Trophoblast cell (in vitro differentiated cells and primary cell): ENCODE measurements around the gene LMAN1L.

Source experiments
- DNase-seq, 2 donors: peaks; one replicate each; pipeline ENCODE4 v3.0.0-alpha.2; 2016
- H2AFZ ChIP-seq: 2 replicates; pipeline ENCODE4 v1.6.1; 2013; ENCODE audit warnings: low read length, moderate library complexity, mild to moderate bottlenecking; ENCODE audit not compliant: insufficient read depth, poor library complexity
- H2AK5ac ChIP-seq: 2 replicates; pipeline ENCODE4 v1.6.1; 2013; ENCODE audit warnings: mild to moderate bottlenecking, low read length
- H2BK120ac ChIP-seq: 2 replicates; pipeline ENCODE4 v1.6.1; 2013; ENCODE audit warnings: low read length, mild to moderate bottlenecking, moderate library complexity; ENCODE audit not compliant: insufficient read depth, poor library complexity
- H2BK12ac ChIP-seq: 2 replicates; pipeline ENCODE4 v1.6.1; 2013; ENCODE audit warnings: mild to moderate bottlenecking, low read length, moderate library complexity
- H2BK5ac ChIP-seq: 2 replicates; pipeline ENCODE4 v1.6.1; 2013; ENCODE audit warnings: low read length, low read depth, moderate library complexity, mild to moderate bottlenecking; ENCODE audit not compliant: poor library complexity
- H3K14ac ChIP-seq: 2 replicates; pipeline ENCODE4 v1.6.1; 2013; ENCODE audit warnings: mild to moderate bottlenecking, low read length
- H3K18ac ChIP-seq: 2 replicates; pipeline ENCODE4 v1.6.1; 2013; ENCODE audit warnings: mild to moderate bottlenecking, low read length
- H3K23ac ChIP-seq: 2 replicates; pipeline ENCODE4 v1.6.1; 2013; ENCODE audit warnings: low read length
- H3K27ac ChIP-seq: 2 replicates; pipeline ENCODE4 v1.5.1; 2013; ENCODE audit warnings: low read depth, mild to moderate bottlenecking, inconsistent platforms, low read length, moderate library complexity
- H3K27me3 ChIP-seq: 2 replicates; pipeline ENCODE4 v1.6.1; 2013; ENCODE audit warnings: inconsistent platforms, mild to moderate bottlenecking, low read length, moderate library complexity; ENCODE audit not compliant: insufficient read depth
- H3K36me3 ChIP-seq, 2 experiments: 1 replicate in 1 of 2; 2 replicates in 1 of 2; pipeline ENCODE4 v1.6.1; 2013; ENCODE audit warnings: low read length in 2 of 2, mild to moderate bottlenecking in 2 of 2, moderate library complexity in 1 of 2; ENCODE audit not compliant: insufficient read depth in 2 of 2, control insufficient read depth in 1 of 2
- H3K4ac ChIP-seq: 2 replicates; pipeline ENCODE4 v1.6.1; 2013; ENCODE audit warnings: low read depth, mild to moderate bottlenecking, low read length, moderate library complexity
- H3K4me1 ChIP-seq, 2 experiments: 1 replicate in 1 of 2; 2 replicates in 1 of 2; pipeline ENCODE4 v1.6.1; 2013; ENCODE audit warnings: low read length in 2 of 2, mild to moderate bottlenecking in 2 of 2, moderate library complexity in 1 of 2; ENCODE audit not compliant: insufficient read depth in 2 of 2, control insufficient read depth in 1 of 2
- H3K4me2 ChIP-seq: 2 replicates; pipeline ENCODE4 v1.6.1; 2013; ENCODE audit warnings: inconsistent platforms, mild to moderate bottlenecking, low read length, moderate library complexity
- H3K4me3 ChIP-seq: 2 replicates; pipeline ENCODE4 v1.5.1; 2013; ENCODE audit warnings: mild to moderate bottlenecking, low read depth, low read length, inconsistent platforms
- H3K79me1 ChIP-seq: one replicate; pipeline ENCODE4 v1.6.1; 2013; ENCODE audit warnings: low read length
- H3K79me2 ChIP-seq: 2 replicates; pipeline ENCODE4 v1.6.1; 2013; ENCODE audit warnings: low read length, mild to moderate bottlenecking; ENCODE audit not compliant: control insufficient read depth, insufficient read depth, poor library complexity
- H3K9ac ChIP-seq: 2 replicates; pipeline ENCODE4 v1.6.1; 2013; ENCODE audit warnings: mild to moderate bottlenecking, low read length
- H3K9me3 ChIP-seq: 2 replicates; pipeline ENCODE4 v1.6.1; 2013; ENCODE audit warnings: low read depth, mild to moderate bottlenecking, control low read depth, inconsistent platforms, low read length; ENCODE audit not compliant: insufficient read depth
- H4K12ac ChIP-seq: 2 replicates; pipeline ENCODE4 v1.6.1; 2013; ENCODE audit warnings: low read depth, mild to moderate bottlenecking, low read length, moderate library complexity
- H4K8ac ChIP-seq: 2 replicates; pipeline ENCODE4 v1.6.1; 2013; ENCODE audit warnings: low read depth, mild to moderate bottlenecking, low read length, moderate library complexity
- H4K91ac ChIP-seq: one replicate; pipeline ENCODE4 v1.6.1; 2013; ENCODE audit warnings: low read depth, mild to moderate bottlenecking, low read length, moderate library complexity
- WGBS: extraction: QIAGEN DNeasy Blood & Tissue Kit; methylation state at CpG from one replicate; pipeline ENCODE4 v1.1.7; 2013; ENCODE audit warnings: missing lambda C conversion rate; ENCODE audit not compliant: insufficient read length, insufficient coverage; ENCODE audit errors: extremely low coverage; 5-methylcytosine and 5-hydroxymethylcytosine counted together

The LMAN1L gene

GRCh38 chr15:74773731-74774252 lies 38.8 kb upstream of the LMAN1L start:
- Histone ChIP-seq H3K79me2 (no peaks in the 10 kb centered on the region), H3K36me3 (no peaks in the 10 kb centered on the region), H3K79me1 (no peaks in the 10 kb centered on the region), H2AFZ (no peak overlapping the region), H3K4me2 (no peak overlapping the region), H3K27ac (no peak overlapping the region), H2BK5ac (no peak overlapping the region), H3K4ac (no peak overlapping the region), H3K4me1 (peaks cover 8 to 10% of the 10 kb centered on the region in 2 experiments), H2BK120ac (no peak overlapping the region), H3K14ac (no peak overlapping the region), H4K12ac (no peak overlapping the region), H4K91ac (no peak overlapping the region), H4K8ac (no peak overlapping the region), H3K4me3 (no peak overlapping the region), H3K18ac (no peak overlapping the region), H2BK12ac (no peak overlapping the region), H2AK5ac (no peak overlapping the region), H3K27me3 (no peaks in the 10 kb centered on the region), H3K9me3 (no peaks in the 10 kb centered on the region), H3K23ac (no peak overlapping the region), H3K9ac (no peak overlapping the region)
- DNase-seq: no peak
- WGBS: no CpG with 5 or more reads among the region's 5 CpGs

- no peak overlapping the region for H2AK5ac ChIP-seq
- no peak overlapping the region for H2BK5ac ChIP-seq
- no peaks in the 10 kb centered on the region for H3K79me2 ChIP-seq
- no peaks in the 10 kb centered on the region for H3K79me1 ChIP-seq
- no peak overlapping the region for H3K18ac ChIP-seq
- H3K9me3 ChIP-seq: no peaks in the 10 kb centered on the region
- H4K91ac ChIP-seq: no peak overlapping the region
- H3K4me3 ChIP-seq: no peak overlapping the region
- H2BK12ac ChIP-seq: no peak overlapping the region
- H3K4me1 ChIP-seq: peaks cover 8 to 11% of the 10 kb centered on the region in 2 experiments
- no peak overlapping the region for H3K27ac ChIP-seq
- no peak overlapping the region for H3K14ac ChIP-seq
- no peak overlapping the region for H4K12ac ChIP-seq
- no peak overlapping the region for H3K23ac ChIP-seq
- H2AFZ ChIP-seq: no peak overlapping the region
- no peaks in the 10 kb centered on the region for H3K27me3 ChIP-seq
- H3K4me2 ChIP-seq: no peak overlapping the region
- no CpG with 5 or more reads among the region's 5 CpGs for WGBS
- H3K4ac ChIP-seq: no peak overlapping the region
- no peaks in the 10 kb centered on the region for H3K36me3 ChIP-seq
- no peak for DNase-seq
- no peak overlapping the region for H2BK120ac ChIP-seq
- H4K8ac ChIP-seq: no peak overlapping the region
- H3K9ac ChIP-seq: no peak overlapping the region
Observed at GRCh38 chr15:74775132-74775562, 37.5 kb upstream of the LMAN1L start.

GRCh38 chr15:74775894-74776293 lies 36.7 kb upstream of the LMAN1L start:
- no peaks in the 10 kb centered on the region for H3K9me3 ChIP-seq
- no CpG with 5 or more reads among the region's 4 CpGs for WGBS

DNA sequence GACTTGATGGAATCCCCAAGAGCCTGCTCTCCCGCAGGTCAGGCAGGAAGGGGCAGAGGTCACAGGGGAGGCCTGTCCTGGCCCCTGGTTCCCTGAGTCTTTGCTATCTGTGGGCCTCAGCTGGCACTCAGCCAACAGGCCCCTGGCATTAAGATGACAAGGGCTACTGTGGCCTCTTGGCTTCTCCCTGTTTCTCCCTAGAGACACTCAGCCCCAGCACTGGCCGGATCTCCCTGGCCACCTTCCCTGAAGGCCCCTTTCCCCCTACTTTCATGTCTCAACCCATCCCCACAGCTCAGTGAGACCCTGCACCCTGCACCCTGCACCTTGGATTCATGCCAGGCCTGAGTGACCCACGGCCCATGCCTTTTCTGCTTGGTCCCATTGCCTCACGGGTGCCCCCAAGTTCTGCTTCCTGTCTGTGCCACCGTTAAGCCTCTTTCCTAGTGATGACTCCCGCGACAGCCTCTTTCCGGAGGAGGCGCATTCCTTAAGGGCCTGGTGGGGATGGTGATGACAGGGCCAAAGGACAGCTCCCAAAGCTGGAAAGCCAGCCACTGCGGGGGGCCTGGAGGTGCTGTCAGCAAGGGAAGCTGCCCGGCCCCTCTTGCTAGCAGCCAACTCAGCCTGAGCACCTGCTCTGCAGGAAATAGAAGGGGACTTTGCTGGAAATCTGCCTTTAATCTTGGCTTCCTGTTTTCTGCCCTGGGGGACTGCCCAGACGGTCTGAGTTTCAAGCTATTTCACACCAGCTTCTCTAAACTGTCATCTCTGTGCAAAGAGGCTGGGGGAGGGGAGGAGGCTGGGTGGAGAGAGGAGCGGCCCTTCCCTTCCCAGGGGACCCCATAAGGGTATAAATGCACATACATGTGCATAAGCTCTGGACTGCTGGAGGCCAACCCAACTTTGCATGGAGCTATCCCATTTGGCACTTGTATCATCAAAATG lies 35.5 kb upstream of the LMAN1L start:
- no peak overlapping the region for H3K27ac ChIP-seq
- H2AFZ ChIP-seq: no peak overlapping the region
- no peak overlapping the region for H2BK5ac ChIP-seq
- H4K12ac ChIP-seq: no peak overlapping the region
- no peak overlapping the region for H3K4me3 ChIP-seq
- H3K79me1 ChIP-seq: peaks cover 2% of the 10 kb centered on the region
- H4K91ac ChIP-seq: no peak overlapping the region
- H3K4ac ChIP-seq: no peak overlapping the region
- H2BK120ac ChIP-seq: no peak overlapping the region
- WGBS: no CpG with 5 or more reads among the region's 13 CpGs
- no peak overlapping the region for H3K23ac ChIP-seq
- H3K4me1 ChIP-seq: peaks cover 13 to 21% of the 10 kb centered on the region in 2 experiments
- H3K4me2 ChIP-seq: no peak overlapping the region
- no peak overlapping the region for H2BK12ac ChIP-seq
- no peaks in the 10 kb centered on the region for H3K36me3 ChIP-seq
- H3K79me2 ChIP-seq: no peaks in the 10 kb centered on the region
- no peaks in the 10 kb centered on the region for H3K9me3 ChIP-seq
- no peak overlapping the region for H3K9ac ChIP-seq
- no peaks in the 10 kb centered on the region for H3K27me3 ChIP-seq
- H3K14ac ChIP-seq: no peak overlapping the region
- DNase-seq: peak in 1 of 2 donors; percentile 15
- H2AK5ac ChIP-seq: no peak overlapping the region
- H3K18ac ChIP-seq: no peak overlapping the region
- H4K8ac ChIP-seq: no peak overlapping the region

More at GRCh38 chr15:74775894-74776293, 36.7 kb upstream of the LMAN1L start:
- H3K23ac ChIP-seq: no peak overlapping the region
- H4K8ac ChIP-seq: no peak overlapping the region
- no peak overlapping the region for H3K4ac ChIP-seq
- no peak overlapping the region for H4K12ac ChIP-seq
- H3K27ac ChIP-seq: no peak overlapping the region
- H3K36me3 ChIP-seq: no peaks in the 10 kb centered on the region
- H2BK120ac ChIP-seq: no peak overlapping the region
- H3K27me3 ChIP-seq: no peaks in the 10 kb centered on the region
- no peak overlapping the region for H4K91ac ChIP-seq
- H3K4me1 ChIP-seq: peaks cover 8 to 14% of the 10 kb centered on the region in 2 experiments
- H3K4me3 ChIP-seq: no peak overlapping the region
- no peaks in the 10 kb centered on the region for H3K79me1 ChIP-seq
- no peak overlapping the region for H3K9ac ChIP-seq
- no peak overlapping the region for H2BK12ac ChIP-seq
- no peak overlapping the region for H3K4me2 ChIP-seq
- no peak overlapping the region for H3K14ac ChIP-seq
- no peak overlapping the region for H2BK5ac ChIP-seq
- H3K79me2 ChIP-seq: no peaks in the 10 kb centered on the region
- H3K18ac ChIP-seq: no peak overlapping the region
- H2AFZ ChIP-seq: no peak overlapping the region
- no peak overlapping the region for H2AK5ac ChIP-seq
- no peak for DNase-seq
